Lower leg skin (tissue), 4 donors: Measurements from ENCODE around the gene ZNF621. TPM values are rescaled to one million over a fixed set of nuclear protein-coding genes. Genes with fewer than 3 reads are reported as not detected.

Experiments used
- DNase-seq, 2 donors: peaks; one replicate each; pipeline ENCODE4 v3.0.0-alpha.2; 2019; ENCODE audit warnings: low spot score in 2 of 2
- H3K4me3 ChIP-seq: fragments of 200-600 bp; sonication (generic); 2 replicates; pipeline ENCODE4 v1.5.1; 2017; ENCODE audit warnings: mild to moderate bottlenecking, low read depth; ENCODE audit not compliant: poor library complexity, severe bottlenecking
- POLR2A ChIP-seq, 2 donors: fragments of 450-650 bp; IDR thresholded peaks; one replicate each; pipeline ENCODE4 v1.6.1; 2016 to 2017; ENCODE audit warnings: antibody characterized with exemption in 2 of 2, mild to moderate bottlenecking in 1 of 2, moderate library complexity in 1 of 2
- WGBS, 2 donors: methylation state at CpG; one replicate each; pipeline ENCODE4 v1.1.5; 2018; 5-methylcytosine and 5-hydroxymethylcytosine counted together
- intact Hi-C: fragments of 100-400 bp; cut with DNase I; formaldehyde crosslinking; loops from one replicate; pipeline ENCODE4 v1.15.0; 2023; ENCODE audit warnings: low total_unique reads
- total RNA-seq, 4 donors: library from RNA; depleted of rRNA; stranded (reverse); fragments of >200 nt; gene quantifications; one replicate each; pipeline ENCODE4 v1.1.0, GENCODE V29; 2016
- TF ChIP-seq, protein P1 (sequence below), 3 donors: fragments of 450-650 bp; IDR thresholded peaks; one replicate each; pipeline ENCODE4 v1.5.1; 2016; ENCODE audit warnings: antibody characterized with exemption in 3 of 3, mild to moderate bottlenecking in 3 of 3, moderate library complexity in 2 of 3

The ZNF621 gene
- total RNA-seq, 4 donors from 2014 or later: 7.8 to 13.9 (median 12.6) TPM

DNA sequence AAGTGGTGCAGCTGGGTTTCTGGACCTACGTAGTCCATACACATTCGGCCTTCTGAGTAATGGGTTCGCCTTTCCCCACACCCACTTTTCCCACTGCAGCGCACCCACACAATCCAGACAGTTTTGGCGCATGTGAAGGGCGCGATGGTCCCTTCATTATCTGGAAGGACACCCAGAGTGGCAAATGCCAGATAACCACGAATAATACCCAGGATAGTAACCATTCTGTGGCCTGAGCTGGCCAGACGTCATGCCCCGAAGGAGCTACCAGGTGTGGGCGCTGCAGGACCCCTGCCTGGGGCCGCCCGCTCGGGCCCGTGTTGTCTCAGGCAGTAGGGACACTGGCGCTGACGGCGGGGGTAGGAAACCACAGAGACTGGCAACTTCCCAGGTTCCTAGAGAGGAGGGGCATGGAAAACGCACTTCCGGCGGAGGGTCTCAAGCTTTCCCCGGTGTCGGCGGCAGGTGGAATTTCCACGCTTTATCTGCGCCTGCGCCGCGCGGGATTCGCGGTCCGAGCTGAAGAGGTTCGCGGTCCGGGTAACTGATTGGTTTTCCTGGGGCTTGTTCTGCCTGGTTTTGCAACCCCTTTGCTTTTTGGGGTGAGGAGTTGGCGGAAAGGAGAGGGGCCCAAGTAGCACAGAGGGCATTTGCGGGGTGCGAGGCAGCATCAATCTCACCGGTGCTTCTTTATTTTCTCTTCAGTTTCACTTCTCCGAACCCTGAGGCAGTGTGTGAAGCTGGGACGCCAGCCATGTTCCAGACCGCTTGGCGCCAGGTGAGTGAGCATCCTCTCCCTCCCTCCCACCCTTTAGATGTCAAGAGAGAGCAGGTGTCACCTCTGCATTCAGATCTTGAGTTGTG, 18.9 kb upstream of the ZNF621 start, which contains the start of gene ZNF620:
Gene ZNF620, plus strand, starts transcription at position 441 of the 864 bp plus-strand sequence. Its CDS starts 314 bp downstream, at position 755.
- intact Hi-C loops: no loop called here
- DNase-seq: peak; percentile 27 to 91
- TF ChIP-seq POLR2A (IDR thresholded peaks at IDR 0.05): no peak
- TF ChIP-seq, protein P1, sequence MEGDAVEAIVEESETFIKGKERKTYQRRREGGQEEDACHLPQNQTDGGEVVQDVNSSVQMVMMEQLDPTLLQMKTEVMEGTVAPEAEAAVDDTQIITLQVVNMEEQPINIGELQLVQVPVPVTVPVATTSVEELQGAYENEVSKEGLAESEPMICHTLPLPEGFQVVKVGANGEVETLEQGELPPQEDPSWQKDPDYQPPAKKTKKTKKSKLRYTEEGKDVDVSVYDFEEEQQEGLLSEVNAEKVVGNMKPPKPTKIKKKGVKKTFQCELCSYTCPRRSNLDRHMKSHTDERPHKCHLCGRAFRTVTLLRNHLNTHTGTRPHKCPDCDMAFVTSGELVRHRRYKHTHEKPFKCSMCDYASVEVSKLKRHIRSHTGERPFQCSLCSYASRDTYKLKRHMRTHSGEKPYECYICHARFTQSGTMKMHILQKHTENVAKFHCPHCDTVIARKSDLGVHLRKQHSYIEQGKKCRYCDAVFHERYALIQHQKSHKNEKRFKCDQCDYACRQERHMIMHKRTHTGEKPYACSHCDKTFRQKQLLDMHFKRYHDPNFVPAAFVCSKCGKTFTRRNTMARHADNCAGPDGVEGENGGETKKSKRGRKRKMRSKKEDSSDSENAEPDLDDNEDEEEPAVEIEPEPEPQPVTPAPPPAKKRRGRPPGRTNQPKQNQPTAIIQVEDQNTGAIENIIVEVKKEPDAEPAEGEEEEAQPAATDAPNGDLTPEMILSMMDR (IDR thresholded peaks at IDR 0.05): no peak
- H3K4me3 ChIP-seq: peak within 1 kb of the TSS; percentile 39
- WGBS, 2 donors: 8 to 9% methylated on average over 38 to 40 of the region's 44 CpGs

- H3K4me3 ChIP-seq: no peak overlapping the region
- no peak for DNase-seq
- intact Hi-C loops: no loop called here
- TF ChIP-seq POLR2A (IDR thresholded peaks at IDR 0.05): no peak
- TF ChIP-seq, protein P1 (IDR thresholded peaks at IDR 0.05): no peak
- 87 to 91% methylated on average over 1 of the region's 1 CpG for WGBS, 2 donors
These were observed 13.6 kb upstream of the ZNF621 start for GRCh38 chr3:40511031-40511718.

DNA sequence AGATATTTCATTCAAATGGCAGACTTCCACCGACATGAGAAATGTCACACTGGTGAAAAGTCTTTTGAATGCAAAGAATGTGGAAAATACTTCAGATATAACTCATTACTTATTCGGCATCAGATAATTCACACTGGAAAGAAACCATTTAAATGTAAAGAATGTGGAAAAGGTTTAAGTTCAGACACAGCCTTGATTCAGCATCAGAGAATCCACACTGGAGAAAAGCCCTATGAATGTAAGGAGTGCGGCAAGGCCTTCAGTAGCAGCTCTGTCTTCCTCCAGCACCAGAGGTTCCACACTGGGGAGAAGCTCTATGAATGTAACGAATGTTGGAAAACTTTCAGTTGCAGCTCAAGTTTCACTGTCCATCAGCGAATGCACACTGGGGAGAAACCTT, 8.6 kb upstream of the ZNF621 start:
- no peak overlapping the region for H3K4me3 ChIP-seq
- DNase-seq: no peak
- TF ChIP-seq, protein P1 (IDR thresholded peaks at IDR 0.05): no peak
- no peak for TF ChIP-seq POLR2A (IDR thresholded peaks at IDR 0.05)
- intact Hi-C loops: no loop called here
- 87 to 96% methylated on average over 5 of the region's 5 CpGs for WGBS, 2 donors

GRCh38 chr3:40518067-40518466, 6.7 kb upstream of the ZNF621 start:
- intact Hi-C loops: no loop called here
- WGBS, 2 donors: 88 to 94% methylated on average over 1 of the region's 1 CpG
- TF ChIP-seq POLR2A (IDR thresholded peaks at IDR 0.05): no peak
- TF ChIP-seq, protein P1 (IDR thresholded peaks at IDR 0.05): no peak
- no peak overlapping the region for H3K4me3 ChIP-seq
- DNase-seq: no peak

- no peak overlapping the region for H3K4me3 ChIP-seq
- intact Hi-C loops: no loop called here
- no peak for DNase-seq
- TF ChIP-seq POLR2A (IDR thresholded peaks at IDR 0.05): no peak
- TF ChIP-seq, protein P1 (IDR thresholded peaks at IDR 0.05): no peak
- WGBS, 2 donors: 81 to 87% methylated on average over 1 of the region's 1 CpG
These were observed 5.9 kb upstream of the ZNF621 start for GRCh38 chr3:40518848-40519247.
